HepG2 (cell line): ENCODE results near the gene CCT7. TPM values are rescaled to one million over a fixed set of nuclear protein-coding genes. Genes with fewer than 3 reads are reported as not detected.

ENCODE experiments used
- ATAC-seq: fragments of 200-7000 bp; cut with Tn5 transposase; 3 replicates; pipeline ENCODE4 v1.9.1; 2020; ENCODE audit warnings: mild to moderate bottlenecking, moderate library complexity
- BruUV-seq: library from RNA; stranded (reverse); fragments of 400-500 nt; replicated peaks from 2 replicates; lab custom pipeline; 2021; lab: Mats Ljungman, UMichigan
- CTCF ChIA-PET: fragments of 300-600 bp; formaldehyde crosslinking; extraction: SDS; loops from one replicate; lab custom pipeline; 2021; ENCODE audit warnings: low total read pairs, inconsistent platforms, low intra/inter-chr PET ratio; lab: Yijun Ruan, JAX
- POLR2A ChIA-PET: fragments of 350-600 bp; sonication (Branson Sonifier 250); formaldehyde crosslinking; loops from one replicate; lab custom pipeline; 2020; ENCODE audit warnings: antibody characterized with exemption, inconsistent platforms; lab: Yijun Ruan, JAX
- DNase-seq: peaks from one replicate; pipeline ENCODE4 v3.0.0-alpha.2; 2015; ENCODE audit warnings: low spot score
- FAIRE-seq: peaks from 3 replicates; lab custom pipeline; 2011; peaks lifted over from hg19 to GRCh38; lab: Jason Lieb, UNC
- H2AFZ ChIP-seq: one replicate; pipeline ENCODE4 v1.6.1; 2011; ENCODE audit warnings: low read length, inconsistent platforms
- H3K27ac ChIP-seq: fragments of 300-600 bp; 3 replicates; pipeline ENCODE4 v1.8.0; 2011; ENCODE audit warnings: mixed run types, mild to moderate bottlenecking, mixed read lengths, low read length, inconsistent platforms; ENCODE audit not compliant: insufficient read depth; ENCODE audit errors: extremely low read length
- H3K27me3 ChIP-seq, 2 experiments: fragments of 200-600 bp in 1 of 2; 2 replicates in 1 of 2; 3 replicates in 1 of 2; pipeline versions ENCODE4 v1.6.0 to v1.8.0; 2011; ENCODE audit warnings: low read length in 2 of 2, mild to moderate bottlenecking in 2 of 2, moderate library complexity in 2 of 2, inconsistent platforms in 1 of 2; ENCODE audit not compliant: insufficient read depth in 2 of 2, control insufficient read depth in 1 of 2
- H3K36me3 ChIP-seq, 2 experiments: fragments of 200-600 bp in 1 of 2; replicated peaks in 1 of 2; 2 replicates in 1 of 2; 3 replicates in 1 of 2; pipeline versions ENCODE4 v1.5.1 to v1.8.0; 2011; ENCODE audit warnings: low read length in 2 of 2, inconsistent platforms in 1 of 2; ENCODE audit not compliant: insufficient read depth in 2 of 2, control insufficient read depth in 1 of 2
- H3K4me1 ChIP-seq: 2 replicates; pipeline ENCODE4 v1.5.1; 2012; ENCODE audit warnings: low read length, inconsistent platforms; ENCODE audit not compliant: insufficient read depth
- H3K4me2 ChIP-seq: 2 replicates; pipeline ENCODE4 v1.6.0; 2011; ENCODE audit warnings: low read depth, low read length, inconsistent platforms
- H3K4me3 ChIP-seq, 3 experiments: fragments of 200-600 bp in 1 of 3; sonication (generic), shearing (Covaris generic) in 1 of 3; replicated peaks in 1 of 3; 2 replicates each; pipeline ENCODE4 v1.5.1; 2011 to 2016; ENCODE audit warnings: low read length in 3 of 3, inconsistent platforms in 2 of 3, low read depth in 2 of 3, mild to moderate bottlenecking in 2 of 3, control low read depth in 1 of 3, mixed read lengths in 1 of 3; ENCODE audit not compliant: insufficient read depth in 1 of 3
- H3K79me2 ChIP-seq: one replicate; pipeline ENCODE4 v1.6.1; 2011; ENCODE audit warnings: low read length, inconsistent platforms; ENCODE audit not compliant: insufficient read depth
- H3K9ac ChIP-seq: 2 replicates; pipeline ENCODE4 v1.6.0; 2011; ENCODE audit warnings: mild to moderate bottlenecking, low read depth, low read length, inconsistent platforms; ENCODE audit not compliant: insufficient read depth
- H3K9me3 ChIP-seq: 2 replicates; pipeline ENCODE4 v1.5.1; 2012; ENCODE audit warnings: mild to moderate bottlenecking, low read length
- H4K20me1 ChIP-seq: 2 replicates; pipeline ENCODE4 v1.6.0; 2011; ENCODE audit warnings: inconsistent platforms, mild to moderate bottlenecking, low read length, moderate library complexity; ENCODE audit not compliant: insufficient read depth
- ELF3 ChIP-seq: IDR thresholded peaks from 2 replicates; pipeline ENCODE4 v1.6.1; 2016; ENCODE audit warnings: missing genetic modification reagents, missing compliant biosample characterization
- EZH2 ChIP-seq: conservative IDR thresholded peaks from 2 replicates; pipeline ENCODE4 v1.6.1; 2012; ENCODE audit warnings: mild to moderate bottlenecking, low read depth, low read length, moderate library complexity
- GTF2F1 ChIP-seq: fragments of 150-350 bp; IDR thresholded peaks from 2 replicates; pipeline ENCODE4 v1.6.1; 2014; ENCODE audit warnings: low read length
- HNF1B ChIP-seq: sonication (generic); formaldehyde crosslinking; IDR thresholded peaks from 2 replicates; pipeline ENCODE4 v1.5.1; 2020; ENCODE audit warnings: mild to moderate bottlenecking, moderate library complexity, missing genetic modification reagents
- HNF4A ChIP-seq: sonication (generic); formaldehyde crosslinking; IDR thresholded peaks from 2 replicates; pipeline ENCODE4 v1.4.0; 2020; ENCODE audit warnings: missing genetic modification reagents
- IKZF1 ChIP-seq: fragments of 450-650 bp; IDR thresholded peaks from 2 replicates; pipeline ENCODE4 v1.7.1; 2016
- MTF2 ChIP-seq: sonication (generic); formaldehyde crosslinking; IDR thresholded peaks from 2 replicates; pipeline ENCODE4 v1.5.0; 2020; ENCODE audit warnings: missing genetic modification reagents, borderline replicate concordance
- PTBP1 ChIP-seq: fragments of 200-400 bp; formaldehyde crosslinking; IDR thresholded peaks from 2 replicates; pipeline ENCODE4 v1.6.1; 2018; ENCODE audit warnings: low read length, low read depth; ENCODE audit not compliant: poor library complexity, severe bottlenecking
- SPEN ChIP-seq: sonication (generic); formaldehyde crosslinking; IDR thresholded peaks from 2 replicates; pipeline ENCODE4 v1.5.1; 2020; ENCODE audit warnings: low read depth, mild to moderate bottlenecking, missing genetic modification reagents
- TAF1 ChIP-seq: sonication (generic); formaldehyde crosslinking; IDR thresholded peaks from 2 replicates; pipeline ENCODE4 v1.4.0; 2020; ENCODE audit warnings: missing genetic modification reagents
- ZNF337 ChIP-seq: sonication (generic); formaldehyde crosslinking; IDR thresholded peaks from 2 replicates; pipeline ENCODE4 v1.5.1; 2020; ENCODE audit warnings: missing genetic modification reagents, low read depth, mild to moderate bottlenecking, borderline replicate concordance
- ZNF432 ChIP-seq: sonication (generic); formaldehyde crosslinking; IDR thresholded peaks from 2 replicates; pipeline ENCODE4 v1.5.0; 2020; ENCODE audit warnings: missing genetic modification reagents, mild to moderate bottlenecking, borderline replicate concordance
- ZNF703 ChIP-seq: sonication (generic); formaldehyde crosslinking; IDR thresholded peaks from 2 replicates; pipeline ENCODE4 v1.5.1; 2020; ENCODE audit warnings: missing genetic modification reagents, mild to moderate bottlenecking, moderate library complexity, borderline replicate concordance
- WGBS: methylation state at CpG from one replicate; pipeline ENCODE4 v1.1.6; 2017; ENCODE audit warnings: low lambda C conversion rate; 5-methylcytosine and 5-hydroxymethylcytosine counted together
- in situ Hi-C: cut with HindIII; loops from 2 replicates; pipeline ENCODE4 v1.10.0; 2017; ENCODE audit warnings: low pct_unique_long_range_greater_than_20kb; ENCODE audit not compliant: extremely low pct_ligation_motif_present
- intact Hi-C: fragments of 100-400 bp; cut with micrococcal nuclease; formaldehyde crosslinking; loops from one replicate; pipeline ENCODE4 v1.10.0; 2022; ENCODE audit not compliant: unreplicated experiment
- polyA plus RNA-seq, 8 experiments: library from polyadenylated mRNA; depleted of rRNA in 3 of 8; stranded (reverse) in 7 of 8; unstranded in 1 of 8; fragments of >200 nt; fragmentation: Illumina TruSeq in 4 of 8; extraction: Trizol in 4 of 8; gene quantifications; 2 replicates each; pipeline versions ENCODE4 v1.2.1 to v1.2.3, GENCODE V29; 2011 to 2016; ENCODE audit warnings: low read depth in 4 of 8, missing spikeins in 1 of 8, mixed read lengths in 1 of 8; ENCODE audit not compliant: insufficient read depth in 1 of 8
- total RNA-seq, 5 experiments: library from RNA; depleted of rRNA; stranded (reverse); fragments of >200 nt; fragmentation: Illumina TruSeq; extraction: Trizol; gene quantifications; 2 replicates each; pipeline ENCODE4 v1.2.3, GENCODE V29; 2016; ENCODE audit warnings: low read depth in 1 of 5
- TF ChIP-seq, protein P1 (sequence below): sonication (generic); formaldehyde crosslinking; IDR thresholded peaks from 2 replicates; pipeline ENCODE4 v1.5.0; 2020; ENCODE audit warnings: mild to moderate bottlenecking, missing genetic modification reagents, moderate library complexity

CCT7 gene
- total and polyA plus RNA-seq, 2 of the 13 experiments (the other 11 are each of a cell fraction or from before 2014, with no cell fraction given), result 347 to 517 TPM

GRCh38 chr2:73292316-73292905, 58.3 kb downstream of the CCT7 start:
- no TSS peak for BruUV-seq
- Histone ChIP-seq H4K20me1 (peaks cover 2% of the 10 kb centered on the region; the same call in 1 of the 2 replicates), H3K27me3 (peaks cover 9 to 63% of the 10 kb centered on the region in 2 experiments; a peak in 4 of 5 replicates), H3K9ac (no peak overlapping the region), H3K27ac (no peak overlapping the region), H3K4me2 (peak overlapping the region; percentile 86; the same call in 1 of the 2 replicates), H3K4me3 (peak overlapping the region in 1 of 3 experiments; percentile 66; a peak in 1 of 6 replicates), H2AFZ (no peak overlapping the region), H3K9me3 (no peaks in the 10 kb centered on the region), H3K36me3 (no peaks in the 10 kb centered on the region), H3K79me2 (no peaks in the 10 kb centered on the region), H3K4me1 (peaks cover 8% of the 10 kb centered on the region; the same call in 1 of the 2 replicates)
- TF ChIP-seq EZH2 (peak; percentile 27; the same call in 1 of the 2 replicates), ELF3 (no peak), MTF2 (CRISPR knock-in tag) (peak; percentile 79; the same call in 1 of the 2 replicates), IKZF1 (no peak), PTBP1 (peak; percentile 40), TAF1 (CRISPR knock-in tag) (0 out of 2 replicates have a peak, but pooled peaks have one; percentile 1), HNF4A (CRISPR knock-in tag) (no peak)
- POLR2A ChIA-PET, result no interaction called here
- 27% methylated on average over 33 of the region's 38 CpGs for WGBS
- ATAC-seq (peak; percentile 24), FAIRE-seq (no peak), DNase-seq (no peak)
- CTCF ChIA-PET, result no interaction called here
- intact Hi-C loops, result no loop called here
- in situ Hi-C loops, result no loop called here

GRCh38 chr2:73292906-73293533, 58.9 kb downstream of the CCT7 start:
- no peaks in the 10 kb centered on the region for H3K36me3 ChIP-seq
- H3K27me3 ChIP-seq, result peaks cover 9 to 63% of the 10 kb centered on the region in 2 experiments; a peak in 4 of 5 replicates
- DNase-seq (no peak), FAIRE-seq (no peak), ATAC-seq (peak; percentile 36)
- no peak overlapping the region for H2AFZ ChIP-seq
- no peaks in the 10 kb centered on the region for H3K79me2 ChIP-seq
- ChIA-PET CTCF (no interaction called here), POLR2A (interaction anchor here (1.5 kb wide), 1 partner anchor 80 kb away, joined by 3 read pairs; no protein-coding TSS in a partner anchor)
- no TSS peak for BruUV-seq
- intact Hi-C loops, result no loop called here
- 14% methylated on average over 37 of the region's 64 CpGs for WGBS
- peaks cover 8% of the 10 kb centered on the region; the same call in 1 of the 2 replicates for H3K4me1 ChIP-seq
- H3K27ac ChIP-seq, result no peak overlapping the region
- H3K4me2 ChIP-seq, result peak overlapping the region; percentile 86
- in situ Hi-C loops, result no loop called here
- H3K9ac ChIP-seq, result no peak overlapping the region
- H3K9me3 ChIP-seq, result no peaks in the 10 kb centered on the region
- peaks cover 2% of the 10 kb centered on the region; the same call in 1 of the 2 replicates for H4K20me1 ChIP-seq
- H3K4me3 ChIP-seq, result peak overlapping the region; percentile 42 to 66 (median 59)
- TF ChIP-seq HNF1B (CRISPR knock-in tag) (no peak), ZNF432 (no peak), ZNF337 (CRISPR knock-in tag) (no peak), ZNF703 (CRISPR knock-in tag) (no peak), SPEN (CRISPR knock-in tag) (no peak), GTF2F1 (no peak)
- TF ChIP-seq, protein P1, sequence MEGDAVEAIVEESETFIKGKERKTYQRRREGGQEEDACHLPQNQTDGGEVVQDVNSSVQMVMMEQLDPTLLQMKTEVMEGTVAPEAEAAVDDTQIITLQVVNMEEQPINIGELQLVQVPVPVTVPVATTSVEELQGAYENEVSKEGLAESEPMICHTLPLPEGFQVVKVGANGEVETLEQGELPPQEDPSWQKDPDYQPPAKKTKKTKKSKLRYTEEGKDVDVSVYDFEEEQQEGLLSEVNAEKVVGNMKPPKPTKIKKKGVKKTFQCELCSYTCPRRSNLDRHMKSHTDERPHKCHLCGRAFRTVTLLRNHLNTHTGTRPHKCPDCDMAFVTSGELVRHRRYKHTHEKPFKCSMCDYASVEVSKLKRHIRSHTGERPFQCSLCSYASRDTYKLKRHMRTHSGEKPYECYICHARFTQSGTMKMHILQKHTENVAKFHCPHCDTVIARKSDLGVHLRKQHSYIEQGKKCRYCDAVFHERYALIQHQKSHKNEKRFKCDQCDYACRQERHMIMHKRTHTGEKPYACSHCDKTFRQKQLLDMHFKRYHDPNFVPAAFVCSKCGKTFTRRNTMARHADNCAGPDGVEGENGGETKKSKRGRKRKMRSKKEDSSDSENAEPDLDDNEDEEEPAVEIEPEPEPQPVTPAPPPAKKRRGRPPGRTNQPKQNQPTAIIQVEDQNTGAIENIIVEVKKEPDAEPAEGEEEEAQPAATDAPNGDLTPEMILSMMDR, result 0 out of 2 replicates have a peak, but pooled peaks have one; percentile 18
